Measurements from ENCODE around the gene TOX2.

TOX2 gene

GRCh38 chr20:44072384-44072783 lies 157.7 kb downstream of the TOX2 start:
- Histone ChIP-seq H3K4me3 (ENCODE audit: low read depth in 1 of 2, low read length in 2 of 2) (no peak overlapping the region), H3K36me3 (ENCODE audit: control insufficient read depth in 1 of 2, insufficient read depth in 2 of 2, low read length in 2 of 2) (no peaks in the 10 kb centered on the region), H3K27me3 (ENCODE audit: control insufficient read depth in 1 of 2, insufficient read depth in 2 of 2, low read length in 2 of 2) (no peaks in the 10 kb centered on the region), H3K9me3 (ENCODE audit: control insufficient read depth in 1 of 2, low read length in 2 of 2) (no peaks in the 10 kb centered on the region), H3K4me1 (ENCODE audit: control insufficient read depth in 1 of 2, insufficient read depth in 2 of 2, low read length in 2 of 2) (peaks cover 6 to 14% of the 10 kb centered on the region in 2 donors), H3K9ac (ENCODE audit: low read depth in 1 of 2, low read length in 2 of 2) (no peak overlapping the region), H3K27ac (ENCODE audit: low read depth, low read length) (no peak overlapping the region)

GRCh38 chr20:44073011-44073674 lies 158.5 kb downstream of the TOX2 start:
- no peaks in the 10 kb centered on the region for H3K27me3 ChIP-seq (ENCODE audit: control insufficient read depth in 1 of 2, insufficient read depth in 2 of 2, low read length in 2 of 2)
- H3K36me3 ChIP-seq (ENCODE audit: control insufficient read depth in 1 of 2, insufficient read depth in 2 of 2, low read length in 2 of 2), result no peaks in the 10 kb centered on the region
- no peaks in the 10 kb centered on the region for H3K9me3 ChIP-seq (ENCODE audit: control insufficient read depth in 1 of 2, low read length in 2 of 2)
- H3K9ac ChIP-seq (ENCODE audit: low read depth in 1 of 2, low read length in 2 of 2), result no peak overlapping the region
- no peak overlapping the region for H3K27ac ChIP-seq (ENCODE audit: low read depth, low read length)
- H3K4me3 ChIP-seq (ENCODE audit: low read depth in 1 of 2, low read length in 2 of 2), result no peak overlapping the region
- H3K4me1 ChIP-seq (ENCODE audit: control insufficient read depth in 1 of 2, insufficient read depth in 2 of 2, low read length in 2 of 2), result peaks cover 6 to 14% of the 10 kb centered on the region in 2 donors

GRCh38 chr20:44073675-44074071 lies 159.0 kb downstream of the TOX2 start:
- no peak overlapping the region for H3K27ac ChIP-seq (ENCODE audit: low read depth, low read length)
- H3K9me3 ChIP-seq (ENCODE audit: control insufficient read depth in 1 of 2, low read length in 2 of 2), result no peaks in the 10 kb centered on the region
- H3K4me3 ChIP-seq (ENCODE audit: low read depth in 1 of 2, low read length in 2 of 2), result no peak overlapping the region
- H3K4me1 ChIP-seq (ENCODE audit: control insufficient read depth in 1 of 2, insufficient read depth in 2 of 2, low read length in 2 of 2), result peaks cover 6 to 14% of the 10 kb centered on the region in 2 donors
- H3K9ac ChIP-seq (ENCODE audit: low read depth in 1 of 2, low read length in 2 of 2), result no peak overlapping the region
- H3K36me3 ChIP-seq (ENCODE audit: control insufficient read depth in 1 of 2, insufficient read depth in 2 of 2, low read length in 2 of 2), result no peaks in the 10 kb centered on the region
- H3K27me3 ChIP-seq (ENCODE audit: control insufficient read depth in 1 of 2, insufficient read depth in 2 of 2, low read length in 2 of 2), result no peaks in the 10 kb centered on the region

- H3K27me3 ChIP-seq (ENCODE audit: control insufficient read depth in 1 of 2, insufficient read depth in 2 of 2, low read length in 2 of 2), result no peaks in the 10 kb centered on the region
- H3K9ac ChIP-seq (ENCODE audit: low read depth in 1 of 2, low read length in 2 of 2), result no peak overlapping the region
- H3K9me3 ChIP-seq (ENCODE audit: control insufficient read depth in 1 of 2, low read length in 2 of 2), result no peaks in the 10 kb centered on the region
- H3K27ac ChIP-seq (ENCODE audit: low read depth, low read length), result no peak overlapping the region
- H3K4me1 ChIP-seq (ENCODE audit: control insufficient read depth in 1 of 2, insufficient read depth in 2 of 2, low read length in 2 of 2), result peaks cover 6 to 14% of the 10 kb centered on the region in 2 donors
- no peak overlapping the region for H3K4me3 ChIP-seq (ENCODE audit: low read depth in 1 of 2, low read length in 2 of 2)
- no peaks in the 10 kb centered on the region for H3K36me3 ChIP-seq (ENCODE audit: control insufficient read depth in 1 of 2, insufficient read depth in 2 of 2, low read length in 2 of 2)
Measured at GRCh38 chr20:44074252-44075151, 159.8 kb downstream of the TOX2 start.

GRCh38 chr20:44075191-44075949 lies 160.7 kb downstream of the TOX2 start:
- no peak overlapping the region for H3K9ac ChIP-seq (ENCODE audit: low read depth in 1 of 2, low read length in 2 of 2)
- no peaks in the 10 kb centered on the region for H3K27me3 ChIP-seq (ENCODE audit: control insufficient read depth in 1 of 2, insufficient read depth in 2 of 2, low read length in 2 of 2)
- no peaks in the 10 kb centered on the region for H3K36me3 ChIP-seq (ENCODE audit: control insufficient read depth in 1 of 2, insufficient read depth in 2 of 2, low read length in 2 of 2)
- peaks cover 5 to 10% of the 10 kb centered on the region in 2 donors for H3K4me1 ChIP-seq (ENCODE audit: control insufficient read depth in 1 of 2, insufficient read depth in 2 of 2, low read length in 2 of 2)
- no peaks in the 10 kb centered on the region for H3K9me3 ChIP-seq (ENCODE audit: control insufficient read depth in 1 of 2, low read length in 2 of 2)
- H3K4me3 ChIP-seq (ENCODE audit: low read depth in 1 of 2, low read length in 2 of 2), result no peak overlapping the region
- no peak overlapping the region for H3K27ac ChIP-seq (ENCODE audit: low read depth, low read length)

GRCh38 chr20:44075950-44076232 lies 161.2 kb downstream of the TOX2 start:
- no peak overlapping the region for H3K27ac ChIP-seq (ENCODE audit: low read depth, low read length)
- H3K9me3 ChIP-seq (ENCODE audit: control insufficient read depth in 1 of 2, low read length in 2 of 2), result no peaks in the 10 kb centered on the region
- H3K4me1 ChIP-seq (ENCODE audit: control insufficient read depth in 1 of 2, insufficient read depth in 2 of 2, low read length in 2 of 2), result peaks cover 0 to 8% of the 10 kb centered on the region in 2 donors

GRCh38 chr20:44079291-44079690 lies 164.6 kb downstream of the TOX2 start:
- Histone ChIP-seq H3K9me3 (ENCODE audit: control insufficient read depth in 1 of 2, low read length in 2 of 2) (no peaks in the 10 kb centered on the region), H3K27ac (ENCODE audit: low read depth, low read length) (no peak overlapping the region), H3K4me1 (ENCODE audit: control insufficient read depth in 1 of 2, insufficient read depth in 2 of 2, low read length in 2 of 2) (peaks cover 0 to 6% of the 10 kb centered on the region in 2 donors), H3K4me3 (ENCODE audit: low read depth in 1 of 2, low read length in 2 of 2) (no peak overlapping the region), H3K36me3 (ENCODE audit: control insufficient read depth in 1 of 2, insufficient read depth in 2 of 2, low read length in 2 of 2) (no peaks in the 10 kb centered on the region), H3K27me3 (ENCODE audit: control insufficient read depth in 1 of 2, insufficient read depth in 2 of 2, low read length in 2 of 2) (no peaks in the 10 kb centered on the region), H3K9ac (ENCODE audit: low read depth in 1 of 2, low read length in 2 of 2) (no peak overlapping the region)

More at GRCh38 chr20:44075950-44076232, 161.2 kb downstream of the TOX2 start:
- H3K9ac ChIP-seq (ENCODE audit: low read depth in 1 of 2, low read length in 2 of 2), result no peak overlapping the region
- no peaks in the 10 kb centered on the region for H3K27me3 ChIP-seq (ENCODE audit: control insufficient read depth in 1 of 2, insufficient read depth in 2 of 2, low read length in 2 of 2)
- no peak overlapping the region for H3K4me3 ChIP-seq (ENCODE audit: low read depth in 1 of 2, low read length in 2 of 2)
- no peaks in the 10 kb centered on the region for H3K36me3 ChIP-seq (ENCODE audit: control insufficient read depth in 1 of 2, insufficient read depth in 2 of 2, low read length in 2 of 2)

- no peak overlapping the region for H3K27ac ChIP-seq (ENCODE audit: low read depth, low read length)
- H3K4me1 ChIP-seq (ENCODE audit: control insufficient read depth in 1 of 2, insufficient read depth in 2 of 2, low read length in 2 of 2), result peaks cover 0 to 6% of the 10 kb centered on the region in 2 donors
- no peaks in the 10 kb centered on the region for H3K9me3 ChIP-seq (ENCODE audit: control insufficient read depth in 1 of 2, low read length in 2 of 2)
- no peak overlapping the region for H3K4me3 ChIP-seq (ENCODE audit: low read depth in 1 of 2, low read length in 2 of 2)
- no peaks in the 10 kb centered on the region for H3K27me3 ChIP-seq (ENCODE audit: control insufficient read depth in 1 of 2, insufficient read depth in 2 of 2, low read length in 2 of 2)
- no peaks in the 10 kb centered on the region for H3K36me3 ChIP-seq (ENCODE audit: control insufficient read depth in 1 of 2, insufficient read depth in 2 of 2, low read length in 2 of 2)
- no peak overlapping the region for H3K9ac ChIP-seq (ENCODE audit: low read depth in 1 of 2, low read length in 2 of 2)
Measured at GRCh38 chr20:44080064-44080463, 165.4 kb downstream of the TOX2 start.

GRCh38 chr20:44080646-44081267 lies 166.1 kb downstream of the TOX2 start:
- H3K4me1 ChIP-seq (ENCODE audit: control insufficient read depth in 1 of 2, insufficient read depth in 2 of 2, low read length in 2 of 2), result peaks cover 0 to 6% of the 10 kb centered on the region in 2 donors
- H3K4me3 ChIP-seq (ENCODE audit: low read depth in 1 of 2, low read length in 2 of 2), result no peak overlapping the region
- H3K9me3 ChIP-seq (ENCODE audit: control insufficient read depth in 1 of 2, low read length in 2 of 2), result no peaks in the 10 kb centered on the region
- H3K36me3 ChIP-seq (ENCODE audit: control insufficient read depth in 1 of 2, insufficient read depth in 2 of 2, low read length in 2 of 2), result no peaks in the 10 kb centered on the region
- H3K27me3 ChIP-seq (ENCODE audit: control insufficient read depth in 1 of 2, insufficient read depth in 2 of 2, low read length in 2 of 2), result no peaks in the 10 kb centered on the region
- H3K9ac ChIP-seq (ENCODE audit: low read depth in 1 of 2, low read length in 2 of 2), result no peak overlapping the region
- H3K27ac ChIP-seq (ENCODE audit: low read depth, low read length), result no peak overlapping the region

Data from duodenal mucosa (tissue), 2 donors.